Measurements from ENCODE around the gene PIGV. TPM values are rescaled to one million over a fixed set of nuclear protein-coding genes. Genes with fewer than 3 reads are reported as not detected.

The PIGV gene
- total RNA-seq, 4 donors from 2014 or later: 9.5 to 20.3 (median 12.4) TPM

GRCh38 chr1:26743426-26744059 lies 44.2 kb upstream of the PIGV start:
- Histone ChIP-seq H3K4me3 (no peak overlapping the region), H3K36me3 (no peaks in the 10 kb centered on the region), H3K4me1 (peaks cover 0 to 4% of the 10 kb centered on the region in 2 donors), H3K27ac (peak overlapping the region in 1 of 2 donors; percentile 59), H3K9me3 (no peaks in the 10 kb centered on the region), H3K27me3 (no peaks in the 10 kb centered on the region)
- no peak for DNase-seq
- TF ChIP-seq CTCF (IDR thresholded peaks at IDR 0.05) (no peak), POLR2A (IDR thresholded peaks at IDR 0.05) (no peak)
- intact Hi-C loops (cut with DNase I; ENCODE audit: low total_unique reads): no loop called here

GRCh38 chr1:26744075-26744959 lies 43.4 kb upstream of the PIGV start:
- no peaks in the 10 kb centered on the region for H3K27me3 ChIP-seq
- intact Hi-C loops (cut with DNase I; ENCODE audit: low total_unique reads): no loop called here
- H3K27ac ChIP-seq: peak overlapping the region; percentile 31 to 62
- no peak overlapping the region for H3K4me3 ChIP-seq
- DNase-seq: peak; percentile 38 to 67
- TF ChIP-seq CTCF (IDR thresholded peaks at IDR 0.05) (no peak), POLR2A (IDR thresholded peaks at IDR 0.05) (no peak)
- no peaks in the 10 kb centered on the region for H3K36me3 ChIP-seq
- no peaks in the 10 kb centered on the region for H3K9me3 ChIP-seq
- peaks cover 0 to 4% of the 10 kb centered on the region in 2 donors for H3K4me1 ChIP-seq

- Histone ChIP-seq H3K27ac (peak overlapping the region in 1 of 2 donors; percentile 62), H3K36me3 (no peaks in the 10 kb centered on the region), H3K4me1 (peaks cover 0 to 4% of the 10 kb centered on the region in 2 donors), H3K4me3 (no peak overlapping the region), H3K27me3 (no peaks in the 10 kb centered on the region), H3K9me3 (no peaks in the 10 kb centered on the region)
- TF ChIP-seq POLR2A (IDR thresholded peaks at IDR 0.05) (no peak), CTCF (IDR thresholded peaks at IDR 0.05) (no peak)
- intact Hi-C loops (cut with DNase I; ENCODE audit: low total_unique reads): no loop called here
- DNase-seq: no peak
Observed at GRCh38 chr1:26745191-26745590, 42.6 kb upstream of the PIGV start.

- H3K4me3 ChIP-seq: no peak overlapping the region
- intact Hi-C loops (cut with DNase I; ENCODE audit: low total_unique reads): no loop called here
- DNase-seq: no peak
- H3K27me3 ChIP-seq: no peaks in the 10 kb centered on the region
- H3K9me3 ChIP-seq: no peaks in the 10 kb centered on the region
- H3K27ac ChIP-seq: no peak overlapping the region
- no peak for TF ChIP-seq CTCF (IDR thresholded peaks at IDR 0.05)
- TF ChIP-seq POLR2A (IDR thresholded peaks at IDR 0.05): no peak
- no peaks in the 10 kb centered on the region for H3K36me3 ChIP-seq
- peaks cover 0 to 4% of the 10 kb centered on the region in 2 donors for H3K4me1 ChIP-seq
Observed at GRCh38 chr1:26747048-26747447, 40.7 kb upstream of the PIGV start.

- H3K27ac ChIP-seq: no peak overlapping the region
- no peaks in the 10 kb centered on the region for H3K27me3 ChIP-seq
- DNase-seq: no peak
- peaks cover 0 to 8% of the 10 kb centered on the region in 2 donors for H3K4me1 ChIP-seq
- H3K36me3 ChIP-seq: no peaks in the 10 kb centered on the region
- intact Hi-C loops (cut with DNase I; ENCODE audit: low total_unique reads): no loop called here
- no peaks in the 10 kb centered on the region for H3K9me3 ChIP-seq
- TF ChIP-seq CTCF (IDR thresholded peaks at IDR 0.05) (no peak), POLR2A (IDR thresholded peaks at IDR 0.05) (no peak)
- H3K4me3 ChIP-seq: no peak overlapping the region
Observed at GRCh38 chr1:26748351-26748750, 39.4 kb upstream of the PIGV start.
